ENCODE measurements around the gene PI4K2A.

- TF ChIP-seq POLR2A (IDR thresholded peaks at IDR 0.05; ENCODE audit: low read length) (no peak), GATA1 (IDR thresholded peaks at IDR 0.05; ENCODE audit: low read depth, low read length) (no peak)
These were observed 46.0 kb downstream of the PI4K2A start for GRCh38 chr10:97686301-97686961.
